Spleen (tissue), 11 donors: ENCODE data around the gene LRRC7. TPM values are rescaled to one million over a fixed set of nuclear protein-coding genes. Genes with fewer than 3 reads are reported as not detected.

Source experiments
- DNase-seq: peaks from one replicate; pipeline ENCODE4 v3.0.0-alpha.2; 2020
- H3K27ac ChIP-seq, 8 donors: fragments of 200-600 bp; sonication (generic) in 7 of 8; 1 replicate in 4 of 8; 2 replicates in 4 of 8; pipeline versions ENCODE4 v1.5.0 to v1.8.0; 2016 to 2021; ENCODE audit warnings: inconsistent platforms in 4 of 8, mild to moderate bottlenecking in 4 of 8, moderate library complexity in 1 of 8
- H3K27me3 ChIP-seq, 7 donors: fragments of 200-600 bp; sonication (generic) in 6 of 7; replicated peaks in 1 of 7; 1 replicate in 4 of 7; 2 replicates in 3 of 7; pipeline versions ENCODE4 v1.5.0 to v1.8.0; 2016 to 2021; ENCODE audit warnings: inconsistent platforms in 3 of 7, mild to moderate bottlenecking in 1 of 7
- H3K36me3 ChIP-seq, 6 donors: fragments of 200-600 bp; sonication (generic) in 5 of 6; 1 replicate in 4 of 6; 2 replicates in 2 of 6; pipeline versions ENCODE4 v1.5.0 to v1.8.0; 2016 to 2021; ENCODE audit warnings: inconsistent platforms in 2 of 6
- H3K4me1 ChIP-seq, 6 donors: fragments of 200-600 bp; sonication (generic) in 5 of 6; 1 replicate in 3 of 6; 2 replicates in 3 of 6; pipeline versions ENCODE4 v1.5.0 to v1.8.0; 2016 to 2021; ENCODE audit warnings: inconsistent platforms in 3 of 6
- H3K4me3 ChIP-seq, 8 donors: fragments of 200-600 bp; sonication (generic) in 7 of 8; 1 replicate in 4 of 8; 2 replicates in 4 of 8; pipeline versions ENCODE4 v1.5.0 to v1.8.0; 2016 to 2021; ENCODE audit warnings: inconsistent platforms in 4 of 8, mild to moderate bottlenecking in 4 of 8, moderate library complexity in 2 of 8
- H3K9me3 ChIP-seq, 8 donors: fragments of 200-600 bp; sonication (generic) in 7 of 8; 1 replicate in 4 of 8; 2 replicates in 4 of 8; pipeline versions ENCODE4 v1.5.0 to v1.8.0; 2016 to 2021; ENCODE audit warnings: inconsistent platforms in 4 of 8
- POLR2A ChIP-seq, 3 donors: fragments of 450-650 bp; IDR thresholded peaks; one replicate each; pipeline ENCODE4 v1.5.1; 2017; ENCODE audit warnings: antibody characterized with exemption in 3 of 3, mild to moderate bottlenecking in 1 of 3
- POLR2AphosphoS5 ChIP-seq, 3 donors: sonication (generic); formaldehyde crosslinking; IDR thresholded peaks; one replicate each; pipeline ENCODE4 v1.5.1; 2017; ENCODE audit warnings: antibody characterized with exemption in 3 of 3
- WGBS, 5 donors: extraction: QIAGEN DNeasy Blood & Tissue Kit in 3 of 5; methylation state at CpG; one replicate each; pipeline versions ENCODE4 v1.1.5 to v1.1.7; 2013 to 2018; 5-methylcytosine and 5-hydroxymethylcytosine counted together
- intact Hi-C: fragments of 100-400 bp; cut with DNase I; formaldehyde crosslinking; loops from one replicate; pipeline ENCODE4 v1.15.0; 2023; ENCODE audit warnings: low total_unique reads
- polyA plus RNA-seq, 3 donors: library from polyadenylated mRNA; stranded (reverse); fragments of 200-250 nt; gene quantifications; one replicate each; pipeline ENCODE4 v1.2.1, GENCODE V29; 2013
- total RNA-seq, 7 donors: library from RNA; depleted of rRNA in 3 of 7; stranded (reverse); fragments of >200 nt in 3 of 7; fragmentation: NEBNext Ultra II Directional in 4 of 7; extraction: Animal tissue kit (Norgen Biotek cat#: 25700) in 4 of 7; gene quantifications; one replicate each; pipeline versions ENCODE4 v1.1.0 to v1.2.1, GENCODE V29; 2016 to 2021
- TF ChIP-seq, protein P1 (sequence below), 11 experiments: fragments of 200-600 bp in 7 of 11; fragments of 450-650 bp in 4 of 11; sonication (generic) in 4 of 11; IDR thresholded peaks in 8 of 11; conservative IDR thresholded peaks in 3 of 11; 1 replicate in 7 of 11; 2 replicates in 4 of 11; pipeline versions ENCODE4 v1.4.0 to v1.8.0; 2016 to 2021; ENCODE audit warnings: antibody characterized with exemption in 11 of 11, inconsistent platforms in 4 of 11, mild to moderate bottlenecking in 1 of 11
- donor health status: healthy with polysubstance abuse.
- donor health status: DM: no; HTN: no; CAD: no; lungs with moderate emphysema.
- donor health status: DM: no; HTN: no; CAD: no.
- donor health status: Bipolar disorder and iron deficiency.
- donor health status: healthy.
- donor health status: DM: no; HTN: no; CAD: no.
- donor health status: DM: yes; HTN: yes; CAD: no.

Gene LRRC7
- total and polyA plus RNA-seq, 10 donors, result 0.02 to 0.63 (median 0.13) TPM; not detected in 4

DNA sequence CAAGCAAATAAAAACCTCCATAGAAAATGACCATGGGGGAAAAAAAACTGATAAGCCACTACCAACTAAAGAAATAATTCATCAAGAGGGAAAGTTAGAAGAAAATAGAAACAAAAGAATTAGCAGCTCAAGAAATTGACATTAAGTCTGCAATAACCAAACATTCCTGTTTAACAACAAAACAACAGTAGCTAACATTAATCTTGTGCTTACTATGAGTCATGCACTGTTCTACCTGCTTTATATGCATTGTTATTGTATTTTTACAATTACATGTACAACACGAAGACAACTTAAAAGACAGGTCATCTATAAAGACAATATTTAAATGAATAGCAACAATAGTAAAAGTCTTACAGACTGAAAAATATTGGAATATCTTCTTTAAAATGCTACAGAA is 34.4 kb upstream of the LRRC7 start:
- WGBS, 5 donors, result 81 to 89% (median 88%) methylated on average over 1 of the region's 1 CpG
- TF ChIP-seq, protein P1, sequence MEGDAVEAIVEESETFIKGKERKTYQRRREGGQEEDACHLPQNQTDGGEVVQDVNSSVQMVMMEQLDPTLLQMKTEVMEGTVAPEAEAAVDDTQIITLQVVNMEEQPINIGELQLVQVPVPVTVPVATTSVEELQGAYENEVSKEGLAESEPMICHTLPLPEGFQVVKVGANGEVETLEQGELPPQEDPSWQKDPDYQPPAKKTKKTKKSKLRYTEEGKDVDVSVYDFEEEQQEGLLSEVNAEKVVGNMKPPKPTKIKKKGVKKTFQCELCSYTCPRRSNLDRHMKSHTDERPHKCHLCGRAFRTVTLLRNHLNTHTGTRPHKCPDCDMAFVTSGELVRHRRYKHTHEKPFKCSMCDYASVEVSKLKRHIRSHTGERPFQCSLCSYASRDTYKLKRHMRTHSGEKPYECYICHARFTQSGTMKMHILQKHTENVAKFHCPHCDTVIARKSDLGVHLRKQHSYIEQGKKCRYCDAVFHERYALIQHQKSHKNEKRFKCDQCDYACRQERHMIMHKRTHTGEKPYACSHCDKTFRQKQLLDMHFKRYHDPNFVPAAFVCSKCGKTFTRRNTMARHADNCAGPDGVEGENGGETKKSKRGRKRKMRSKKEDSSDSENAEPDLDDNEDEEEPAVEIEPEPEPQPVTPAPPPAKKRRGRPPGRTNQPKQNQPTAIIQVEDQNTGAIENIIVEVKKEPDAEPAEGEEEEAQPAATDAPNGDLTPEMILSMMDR (IDR thresholded peaks at IDR 0.05 in 8 of 11, conservative IDR thresholded peaks at IDR 0.05 in 3 of 11), result no peak
- TF ChIP-seq POLR2A (IDR thresholded peaks at IDR 0.05) (no peak), POLR2AphosphoS5 (IDR thresholded peaks at IDR 0.05) (no peak)
- DNase-seq, result no peak
- H3K9me3 ChIP-seq, result peaks cover 0 to 4% (median 0%) of the 10 kb centered on the region in 8 donors
- intact Hi-C loops, result no loop called here
- H3K27me3 ChIP-seq, result no peaks in the 10 kb centered on the region
- no peaks in the 10 kb centered on the region for H3K4me1 ChIP-seq
- no peaks in the 10 kb centered on the region for H3K36me3 ChIP-seq
- H3K27ac ChIP-seq, result no peak overlapping the region
- H3K4me3 ChIP-seq, result no peak overlapping the region

GRCh38 chr1:69534829-69535228 is 32.9 kb upstream of the LRRC7 start:
- intact Hi-C loops, result no loop called here
- Histone ChIP-seq H3K9me3 (peaks cover 0 to 4% (median 0%) of the 10 kb centered on the region in 8 donors), H3K4me1 (no peaks in the 10 kb centered on the region), H3K27ac (no peak overlapping the region), H3K27me3 (no peaks in the 10 kb centered on the region), H3K36me3 (no peaks in the 10 kb centered on the region), H3K4me3 (no peak overlapping the region)
- no peak for TF ChIP-seq POLR2A (IDR thresholded peaks at IDR 0.05)
- TF ChIP-seq POLR2AphosphoS5 (IDR thresholded peaks at IDR 0.05), result no peak
- TF ChIP-seq, protein P1 (IDR thresholded peaks at IDR 0.05 in 8 of 11, conservative IDR thresholded peaks at IDR 0.05 in 3 of 11), result no peak
- no peak for DNase-seq
- WGBS, 5 donors, result 59 to 88% (median 76%) methylated on average over 1 of the region's 1 CpG

GRCh38 chr1:69535490-69535889 is 32.2 kb upstream of the LRRC7 start:
- intact Hi-C loops, result no loop called here
- Histone ChIP-seq H3K27ac (no peak overlapping the region), H3K9me3 (peaks cover 0 to 4% (median 0%) of the 10 kb centered on the region in 8 donors), H3K36me3 (no peaks in the 10 kb centered on the region), H3K4me3 (no peak overlapping the region), H3K4me1 (no peaks in the 10 kb centered on the region), H3K27me3 (no peaks in the 10 kb centered on the region)
- DNase-seq, result no peak
- WGBS, 5 donors, result 58 to 72% (median 66%) methylated on average over 3 of the region's 3 CpGs
- TF ChIP-seq, protein P1 (IDR thresholded peaks at IDR 0.05 in 8 of 11, conservative IDR thresholded peaks at IDR 0.05 in 3 of 11), result no peak
- no peak for TF ChIP-seq POLR2A (IDR thresholded peaks at IDR 0.05)
- TF ChIP-seq POLR2AphosphoS5 (IDR thresholded peaks at IDR 0.05), result no peak

GRCh38 chr1:69540052-69540451 is 27.7 kb upstream of the LRRC7 start:
- H3K4me3 ChIP-seq, result no peak overlapping the region
- H3K4me1 ChIP-seq, result no peaks in the 10 kb centered on the region
- no peak for DNase-seq
- TF ChIP-seq POLR2AphosphoS5 (IDR thresholded peaks at IDR 0.05), result no peak
- TF ChIP-seq, protein P1 (IDR thresholded peaks at IDR 0.05 in 8 of 11, conservative IDR thresholded peaks at IDR 0.05 in 3 of 11), result no peak
- no peak for TF ChIP-seq POLR2A (IDR thresholded peaks at IDR 0.05)
- intact Hi-C loops, result no loop called here
- no peaks in the 10 kb centered on the region for H3K36me3 ChIP-seq
- H3K27ac ChIP-seq, result no peak overlapping the region
- WGBS, 5 donors, result 76 to 87% (median 79%) methylated on average over 6 of the region's 6 CpGs
- no peaks in the 10 kb centered on the region for H3K27me3 ChIP-seq
- H3K9me3 ChIP-seq, result peaks cover 0 to 4% (median 0%) of the 10 kb centered on the region in 8 donors
